ENCODE data around the gene PTX4.

- TF ChIP-seq POLR2A (IDR thresholded peaks at IDR 0.05) (no peak), EP300 (IDR thresholded peaks at IDR 0.05) (no peak), CTCF (IDR thresholded peaks at IDR 0.05) (no peak), POLR2AphosphoS5 (IDR thresholded peaks at IDR 0.05) (no peak)
Observed at GRCh38 chr16:1465567-1465915, 23.2 kb downstream of the PTX4 start.

All from gastroesophageal sphincter (tissue), 3 donors.